GM18909 (cell line): Measurements from ENCODE around the gene GATB.
"Not testable (repeated sequence)": the region's sequence is repeated elsewhere in the genome, so short reads cannot be mapped to it uniquely, and the experiment has no call there.

Source experiments
- ATAC-seq: cut with Tn5 transposase; IDR thresholded peaks from one replicate; pipeline ENCODE4 v1.9.1; 2021; ENCODE audit warnings: mild to moderate bottlenecking; ENCODE audit not compliant: unreplicated experiment, poor library complexity

The GATB gene

DNA sequence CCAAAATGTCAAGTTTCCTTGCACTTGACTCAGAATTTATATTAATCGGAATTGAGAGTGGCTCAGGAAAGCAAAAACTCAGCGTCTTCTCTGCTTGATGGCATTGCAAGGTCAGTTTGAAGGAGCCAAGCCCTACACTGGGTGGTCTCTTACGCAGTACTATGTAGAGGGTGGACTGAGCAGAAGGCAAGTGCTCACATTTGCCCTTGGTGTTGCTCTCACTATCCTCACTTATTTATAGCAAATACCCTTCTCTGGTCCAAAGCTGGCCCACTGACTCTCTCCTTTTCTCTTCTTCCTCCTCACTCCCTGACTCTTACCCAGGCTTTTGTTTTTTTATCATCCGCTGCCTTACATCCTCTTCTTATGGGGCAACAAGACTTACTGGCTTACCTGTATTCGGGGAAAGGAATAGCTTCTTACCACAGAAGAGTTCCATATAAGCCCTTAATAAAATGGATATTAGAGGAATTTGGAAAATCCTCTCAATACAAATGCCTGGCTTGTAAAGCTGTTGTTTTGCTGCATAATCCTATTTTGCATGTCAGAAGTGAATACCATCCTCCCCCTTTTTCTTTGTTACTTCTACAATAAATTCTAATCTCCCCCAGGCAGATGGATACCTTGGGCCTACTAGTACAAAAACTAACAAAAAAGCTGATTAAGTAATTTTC is 24.8 kb upstream of the GATB start:
- no peak for ATAC-seq

DNA sequence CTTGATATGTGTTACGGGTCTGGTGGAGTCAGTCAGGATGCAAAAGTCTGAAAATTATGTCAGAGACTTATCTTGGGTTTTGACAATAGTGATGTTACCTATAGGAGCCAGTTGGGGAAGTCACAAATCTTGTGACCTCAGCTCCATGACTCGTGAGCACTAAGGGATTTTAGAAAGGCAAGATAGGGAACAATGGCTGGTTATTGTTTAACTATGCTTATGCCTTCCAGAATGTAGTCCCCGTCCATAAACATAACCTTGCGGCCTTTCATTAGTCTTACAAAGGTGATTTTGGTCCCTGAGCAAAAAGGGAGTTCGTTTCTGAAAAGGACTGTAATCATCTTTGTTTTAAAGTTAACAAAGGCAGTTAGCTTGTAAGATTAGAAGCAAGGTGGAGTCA is 23.9 kb upstream of the GATB start:
- ATAC-seq = no peak

DNA sequence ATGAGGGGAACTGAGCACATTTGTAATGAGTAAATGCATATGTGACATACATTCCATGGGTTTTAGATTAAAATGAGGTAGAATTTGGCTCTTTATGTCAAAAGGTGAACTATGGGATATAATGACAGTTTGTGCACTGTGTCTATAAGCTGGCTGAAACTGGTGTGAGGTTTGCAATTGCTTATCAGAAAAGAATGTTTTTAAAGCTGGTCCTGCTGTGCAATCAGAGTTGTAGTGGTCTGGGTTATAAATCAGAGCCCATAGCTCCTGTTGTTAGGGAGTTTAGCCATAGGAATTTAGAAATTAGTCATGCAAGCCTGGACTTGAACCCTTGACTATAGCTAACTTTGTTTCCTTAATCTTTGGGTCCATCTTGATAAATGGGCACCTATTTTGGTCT is 23.1 kb upstream of the GATB start:
- no peak for ATAC-seq

DNA sequence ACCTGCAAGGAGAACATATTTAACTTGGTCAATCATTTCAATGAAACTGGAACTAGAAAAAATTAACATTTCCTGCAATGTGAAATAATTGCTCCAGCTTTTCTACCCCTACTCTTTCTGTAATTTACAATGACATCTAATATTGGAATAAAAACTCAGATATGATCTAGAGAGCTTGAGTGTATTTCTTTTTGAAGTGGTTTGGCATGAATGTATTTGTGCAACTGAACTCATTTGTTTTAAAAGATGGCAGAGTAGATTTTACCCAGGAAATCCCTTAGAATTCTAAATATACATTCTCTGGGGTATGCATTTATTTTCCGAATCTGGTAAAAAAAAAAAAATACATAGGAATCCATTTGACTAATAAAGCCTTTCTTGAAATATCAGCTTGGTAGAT is 21.5 kb upstream of the GATB start:
- no peak for ATAC-seq

DNA sequence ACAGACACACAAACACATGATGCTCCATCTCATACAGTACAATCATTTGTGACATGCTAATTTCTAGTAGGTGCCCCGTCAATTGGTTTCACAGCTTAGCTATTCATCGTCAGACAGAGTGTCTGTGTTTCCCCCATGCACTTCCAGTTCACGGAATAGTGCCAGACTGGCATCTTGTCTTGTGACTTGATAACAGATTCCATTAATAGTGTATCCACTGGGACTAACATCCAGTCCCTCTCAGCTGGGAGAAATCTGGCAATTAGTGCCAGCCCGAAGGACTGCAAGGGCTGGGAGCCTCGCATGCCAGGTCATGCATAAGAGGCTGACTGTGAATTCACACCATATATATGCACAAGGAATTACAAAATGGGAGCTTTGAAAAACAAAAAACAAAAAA is 20.2 kb upstream of the GATB start:
- ATAC-seq = no peak

DNA sequence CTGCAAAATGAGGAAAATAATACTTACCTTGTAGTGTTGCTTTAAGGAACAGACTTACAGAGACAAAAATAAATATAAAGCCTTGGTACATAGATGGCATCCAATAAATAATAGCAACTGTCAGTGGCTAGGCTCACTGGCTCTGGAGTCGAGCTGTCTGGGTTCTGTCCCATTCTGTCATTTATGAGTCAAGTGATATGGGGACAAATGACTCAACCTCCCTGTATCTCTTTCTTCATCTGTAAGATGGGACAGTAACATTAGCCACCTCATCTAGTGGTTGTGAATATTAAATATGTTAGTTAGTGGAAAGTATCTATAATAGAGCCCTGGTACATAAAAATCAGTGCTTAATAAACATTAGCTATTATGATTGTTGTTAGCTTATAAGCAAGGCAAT is 16.7 kb upstream of the GATB start:
- ATAC-seq = no peak

DNA sequence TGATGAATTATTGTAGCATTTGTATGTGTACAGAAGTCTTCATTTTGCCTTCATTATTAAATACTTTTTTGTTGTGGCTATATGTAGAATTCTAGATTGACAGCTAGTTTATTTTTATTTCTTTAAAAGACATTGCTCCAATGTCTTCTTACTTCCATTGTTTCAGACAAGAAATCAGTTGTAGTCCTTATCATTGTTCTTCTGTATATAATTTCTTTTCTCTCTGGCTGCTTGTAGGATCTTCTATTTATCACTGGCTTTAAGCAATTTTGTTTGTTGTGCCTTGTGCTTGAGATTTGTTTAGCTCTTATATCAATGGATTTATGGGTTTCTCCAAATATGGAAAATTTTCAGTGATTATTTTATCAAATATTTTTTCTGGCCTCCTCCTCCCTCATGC is 13.5 kb upstream of the GATB start:
- no peak for ATAC-seq

DNA sequence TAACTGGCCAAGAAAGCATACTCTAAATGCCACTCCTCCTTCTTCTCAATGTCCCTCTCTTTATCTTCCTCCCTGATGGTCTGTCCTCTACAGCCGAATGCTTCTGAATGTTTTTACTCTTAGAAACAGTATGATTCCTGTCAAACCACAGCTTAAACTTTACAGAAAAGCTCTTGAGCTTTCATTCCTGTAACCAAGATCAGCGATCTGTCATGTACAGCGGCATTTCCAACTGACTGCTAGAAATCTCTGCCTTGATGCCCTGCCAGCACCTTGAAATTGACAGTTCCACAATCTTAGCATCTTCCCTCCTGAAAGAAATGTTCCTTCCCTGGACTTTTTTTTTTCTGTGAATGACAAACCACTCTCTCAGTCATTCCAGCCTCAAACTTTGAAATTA is 11.5 kb upstream of the GATB start:
- no peak for ATAC-seq

DNA sequence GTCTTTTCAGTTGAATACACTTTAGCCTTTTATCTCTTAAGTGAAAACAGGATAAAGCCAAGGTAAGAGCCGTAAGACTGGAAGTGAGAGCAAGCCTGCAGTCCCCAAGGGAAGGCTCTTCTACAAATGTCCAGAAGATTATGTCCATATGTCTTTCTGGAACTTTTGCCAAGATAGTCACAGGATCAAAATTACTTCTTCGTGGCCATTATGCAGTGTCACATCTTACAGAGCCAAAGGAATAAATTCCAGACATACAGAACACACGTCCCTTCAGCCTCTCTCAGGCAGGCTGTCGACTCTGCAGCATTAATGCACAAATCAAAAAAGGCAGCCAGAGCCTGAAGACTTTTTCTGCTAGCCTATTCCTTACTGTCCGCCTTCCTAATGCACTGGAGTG is 10.9 kb upstream of the GATB start:
- ATAC-seq = no peak

DNA sequence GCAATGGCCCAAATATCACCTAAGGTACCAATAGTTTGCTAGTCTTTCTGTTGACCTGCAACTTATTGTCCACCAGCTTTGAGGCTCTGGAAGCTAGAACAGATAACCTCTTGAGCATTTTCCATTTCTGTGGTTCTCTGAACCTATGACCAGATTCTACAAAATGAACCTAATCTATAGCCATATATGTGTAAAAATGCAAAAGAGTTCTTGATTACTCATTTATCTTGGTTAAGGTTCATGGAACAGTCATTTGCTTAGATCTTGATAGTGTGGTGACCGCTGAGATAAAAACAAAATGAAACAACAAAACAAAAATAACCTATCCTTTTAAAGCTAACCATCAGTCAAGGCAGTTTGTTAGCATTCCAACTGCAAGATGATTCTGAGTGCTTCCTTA is 9.3 kb upstream of the GATB start:
- no peak for ATAC-seq

DNA sequence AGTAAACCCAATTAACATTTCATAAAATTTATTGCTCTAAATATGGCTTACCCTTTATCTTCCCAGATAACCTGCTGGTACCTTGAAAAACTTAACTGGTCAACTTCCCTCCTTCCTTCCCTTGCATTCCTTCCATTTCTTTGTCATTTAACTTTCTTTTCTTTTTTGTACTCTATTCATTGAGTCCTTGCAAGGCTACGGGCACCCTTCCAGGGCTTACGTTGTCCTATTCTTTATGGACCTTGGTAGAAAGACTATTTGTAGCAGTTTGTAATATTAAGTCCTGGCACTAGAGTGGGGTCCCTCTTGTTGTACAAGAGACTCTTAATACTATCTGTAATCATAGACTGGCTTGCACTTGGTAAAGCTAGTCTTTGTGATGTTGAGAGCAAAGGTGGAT is 8.0 kb upstream of the GATB start:
- no peak for ATAC-seq

DNA sequence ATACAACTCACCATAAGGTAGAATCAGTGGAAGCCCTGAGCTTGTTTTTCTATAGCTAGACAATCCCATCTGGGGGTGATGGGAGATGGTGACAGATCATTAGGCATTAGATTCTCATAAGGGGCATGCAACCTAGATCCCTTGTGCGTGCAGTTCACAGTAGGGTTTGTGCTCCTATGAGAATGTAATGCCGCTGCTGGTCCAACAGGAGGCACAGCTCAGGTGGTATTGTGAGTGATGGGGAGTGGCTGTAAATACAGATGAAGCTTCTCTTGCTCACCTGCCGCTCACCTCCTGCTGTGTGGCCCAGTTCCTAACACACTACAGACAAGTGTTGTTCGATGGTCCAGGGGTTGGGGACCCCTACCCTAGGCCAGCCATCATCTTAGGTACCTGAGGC is 5.9 kb upstream of the GATB start:
- ATAC-seq = no peak

DNA sequence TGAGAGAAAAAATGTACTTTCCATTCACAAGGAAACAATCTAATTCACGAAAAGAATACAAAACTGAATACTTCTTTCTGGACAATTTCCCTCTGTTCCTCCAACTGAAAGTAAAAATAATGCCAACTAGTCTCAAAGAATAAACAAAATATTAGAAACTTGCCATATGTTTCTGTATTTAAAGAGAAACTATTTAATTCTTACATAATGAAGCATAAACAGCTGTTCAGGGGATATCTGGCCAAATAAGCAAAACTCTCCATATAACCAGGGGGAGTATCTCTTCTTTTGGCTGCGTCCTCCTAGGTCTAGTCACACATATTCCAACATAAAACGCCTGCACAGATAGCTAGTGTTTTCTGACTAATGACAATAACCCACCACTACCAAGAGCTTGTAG is 805 bp downstream of the GATB start:
- no peak for ATAC-seq

DNA sequence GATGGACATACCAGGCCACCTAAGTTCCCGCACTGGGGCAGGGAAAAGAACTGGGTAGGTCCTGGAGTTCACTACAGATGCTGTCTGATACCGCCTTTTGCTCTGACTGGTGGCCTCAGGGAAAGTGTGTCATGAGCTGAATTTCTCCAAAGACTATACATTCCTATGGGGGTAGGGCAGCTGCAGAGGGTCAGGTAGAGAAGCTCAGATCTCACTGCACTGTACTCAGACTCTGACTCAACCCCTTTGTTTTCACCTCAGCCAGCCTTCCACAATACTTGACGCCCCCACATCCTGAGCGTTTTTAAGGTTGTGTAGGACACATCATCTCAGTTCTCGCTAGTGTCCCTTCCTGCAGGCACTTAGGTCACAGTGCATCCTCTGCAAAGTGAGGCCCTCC is 7.8 kb downstream of the GATB start:
- no peak for ATAC-seq

DNA sequence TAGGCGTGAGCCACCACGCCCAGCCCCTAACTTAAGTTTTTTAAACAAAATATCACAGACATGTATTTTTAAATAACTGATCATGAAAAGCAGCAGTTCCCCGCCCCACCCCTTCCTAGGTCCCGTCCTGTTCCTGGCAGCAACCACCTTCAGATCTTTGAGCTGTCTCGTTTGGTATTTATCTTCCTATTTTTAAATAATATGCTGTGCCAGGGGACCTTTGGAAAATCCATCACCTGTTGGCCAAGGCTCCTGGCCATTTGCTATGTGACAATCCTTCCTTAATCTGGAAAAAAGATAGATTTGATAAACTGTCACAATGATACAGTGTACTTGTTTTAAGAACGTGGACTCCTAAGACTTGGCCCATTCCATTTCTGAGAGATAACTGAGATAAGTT is 10.7 kb downstream of the GATB start:
- ATAC-seq = no peak

DNA sequence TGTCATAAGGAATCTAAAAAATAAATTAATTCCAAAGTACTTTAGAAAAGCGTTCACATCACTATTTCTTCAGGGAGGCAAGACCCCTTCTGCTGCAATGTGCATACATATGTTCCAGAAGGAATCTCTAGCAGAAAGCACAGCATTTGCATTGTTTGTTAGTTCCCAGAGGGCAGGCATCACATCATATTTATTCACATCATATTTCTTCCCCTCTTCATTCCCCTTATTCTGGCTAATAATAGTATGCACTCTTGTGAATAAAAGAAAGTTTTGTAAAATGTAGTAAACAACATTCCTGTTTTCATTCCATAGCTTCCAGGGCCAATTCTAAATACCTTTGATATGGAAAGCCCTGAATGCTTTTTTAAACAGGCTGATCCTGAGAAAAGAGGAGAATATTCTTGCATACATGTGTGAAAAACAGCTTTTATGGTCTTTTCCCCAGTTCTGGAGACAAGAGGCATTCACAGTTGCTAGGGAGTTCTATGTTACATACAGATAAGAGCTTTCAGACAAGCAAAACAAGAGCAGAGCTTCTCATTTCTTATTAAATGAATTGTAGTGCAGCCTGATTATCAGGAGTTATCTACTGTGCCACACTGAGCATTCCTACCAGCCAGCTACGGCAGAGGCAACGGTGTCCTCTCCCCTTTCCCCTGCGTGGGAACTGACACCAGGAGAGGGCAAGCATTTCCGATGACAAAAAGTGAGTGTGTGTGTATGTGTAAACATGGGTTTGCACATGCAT is 15.2 kb downstream of the GATB start:
- ATAC-seq = no peak

DNA sequence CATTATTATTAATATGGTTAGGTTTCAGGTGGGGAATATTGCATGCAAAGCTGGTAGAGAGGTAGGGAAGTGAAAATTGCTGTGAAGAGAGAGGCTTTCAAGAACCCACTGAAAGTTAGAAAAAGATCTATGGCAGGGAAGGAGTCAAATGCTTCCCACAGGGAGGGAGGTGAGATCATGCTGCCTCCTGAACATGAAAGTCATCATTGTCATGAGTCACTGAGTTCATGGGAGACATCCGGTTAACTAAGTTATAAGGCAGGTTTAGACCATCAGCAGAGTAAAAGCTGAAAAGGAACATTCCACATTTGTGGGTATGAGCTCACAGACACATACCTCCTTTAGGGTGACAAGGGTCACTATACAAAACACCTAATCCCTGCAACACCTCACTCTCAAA is 16.2 kb downstream of the GATB start:
- ATAC-seq = no peak

DNA sequence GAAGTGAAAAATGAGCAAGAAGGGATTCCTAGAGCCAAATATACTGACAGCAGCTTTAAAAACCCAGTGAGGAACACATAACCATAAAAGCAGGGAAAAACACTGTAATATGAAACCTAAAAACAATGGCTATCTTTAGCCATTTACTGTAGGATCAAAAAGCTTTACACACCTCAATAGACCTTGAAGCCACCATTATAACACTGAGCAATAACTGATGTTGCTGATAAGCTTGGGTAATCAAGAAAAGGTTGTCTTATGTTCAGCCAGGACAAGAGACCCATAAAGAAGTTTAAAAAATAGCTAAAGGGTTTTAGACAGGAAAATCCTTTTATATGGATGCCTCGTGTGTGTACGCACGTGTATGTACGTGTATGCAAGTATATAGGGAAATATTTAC is 16.9 kb downstream of the GATB start:
- ATAC-seq = no peak

DNA sequence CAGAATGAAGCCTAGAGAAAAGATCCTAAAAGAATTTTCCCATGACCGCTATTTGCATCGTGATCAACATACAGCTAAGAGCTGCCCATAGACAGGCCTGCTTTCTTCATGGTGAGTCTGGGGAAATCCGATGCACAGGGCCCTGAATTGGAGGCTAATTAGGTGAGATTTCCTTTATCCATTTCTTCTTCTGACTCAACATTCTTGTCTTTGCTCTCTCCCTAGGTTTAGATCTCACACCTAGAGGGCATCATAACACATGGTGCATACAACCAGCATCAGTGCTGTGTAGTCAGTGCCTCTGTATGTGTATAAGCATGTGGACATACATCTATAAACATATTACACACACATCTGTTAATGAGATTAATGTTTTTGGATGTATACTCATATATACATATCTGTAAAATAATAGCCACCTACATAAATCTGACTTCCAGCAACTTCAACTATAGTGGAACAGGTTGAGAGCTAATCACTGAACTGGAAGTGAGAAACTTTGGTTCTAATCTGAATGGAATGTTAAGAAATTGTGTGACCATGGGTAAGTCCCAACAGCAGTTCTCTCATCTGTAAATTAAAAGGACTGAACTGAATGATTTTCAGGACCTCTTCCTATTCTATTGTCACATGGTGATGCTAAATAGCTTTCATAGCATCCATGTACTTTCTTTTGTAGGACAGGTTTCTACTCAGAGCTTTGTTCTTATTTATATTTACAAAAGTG is 17.5 kb downstream of the GATB start:
- ATAC-seq = no peak

DNA sequence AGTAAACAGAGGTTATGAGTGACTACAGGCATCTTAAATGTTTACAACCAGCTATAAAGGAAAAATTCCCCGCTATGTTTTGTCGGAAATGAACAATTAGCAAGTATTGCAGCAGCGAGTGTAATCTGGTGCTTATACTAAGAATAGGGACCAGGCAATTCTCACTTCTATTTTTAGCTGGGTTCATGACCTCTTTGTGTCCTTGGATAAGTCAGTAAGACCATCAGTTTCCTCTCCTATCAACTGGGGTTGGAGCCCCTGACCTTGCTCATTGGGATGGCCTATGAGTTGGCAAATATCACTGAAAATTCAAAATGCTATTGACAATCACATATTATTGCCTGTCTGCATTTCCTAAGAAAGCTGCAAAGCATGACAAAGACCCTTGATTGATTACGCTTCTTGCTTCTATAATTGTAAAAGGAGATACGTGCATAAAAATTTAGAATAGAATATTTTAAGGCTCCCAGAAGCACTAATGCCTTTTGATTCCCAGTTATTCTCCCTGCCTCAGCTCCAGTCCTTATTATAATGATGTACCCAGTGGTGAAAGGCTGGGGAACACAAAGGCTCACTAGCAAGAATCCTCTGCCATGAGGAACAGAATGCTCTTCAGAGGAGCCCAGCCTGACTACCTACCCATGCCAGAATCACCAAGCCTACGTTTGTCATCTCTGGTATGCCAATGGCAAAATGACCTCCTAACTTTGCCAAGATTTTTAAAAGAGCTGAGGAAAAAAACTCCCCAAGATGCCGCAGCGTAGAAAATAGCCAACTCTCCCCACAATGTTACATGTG is 21.9 kb downstream of the GATB start:
- no peak for ATAC-seq

DNA sequence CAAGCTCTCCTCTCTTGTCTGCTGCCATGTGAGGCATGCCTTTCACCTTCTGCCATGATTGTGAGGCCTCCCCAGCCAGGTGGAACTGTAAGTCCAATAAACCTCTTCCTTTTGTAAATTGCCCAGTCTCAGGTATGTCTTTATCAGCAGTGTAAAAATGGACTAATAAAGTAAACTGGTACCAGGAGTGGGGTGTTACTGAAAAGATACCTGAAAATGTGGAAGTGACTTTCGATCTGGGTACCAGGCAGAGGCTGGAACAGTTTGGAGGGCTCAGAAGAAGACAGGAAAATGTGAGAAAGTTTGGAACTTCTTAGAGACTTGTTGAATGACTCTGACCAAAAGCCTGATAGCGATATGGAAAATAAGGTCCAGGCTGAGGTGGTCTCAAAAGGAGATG is 24.0 kb downstream of the GATB start:
- not testable (repeated sequence) for ATAC-seq
